GM21737 (cell line): ENCODE data around the gene MPG.
"Not testable (repeated sequence)": the region's sequence is repeated elsewhere in the genome, so short reads cannot be mapped to it uniquely, and the experiment has no call there.

Source experiments
- ATAC-seq: cut with Tn5 transposase; IDR thresholded peaks from one replicate; pipeline ENCODE4 v1.9.1; 2021; ENCODE audit warnings: mild to moderate bottlenecking, moderate library complexity; ENCODE audit not compliant: unreplicated experiment

The MPG gene

DNA sequence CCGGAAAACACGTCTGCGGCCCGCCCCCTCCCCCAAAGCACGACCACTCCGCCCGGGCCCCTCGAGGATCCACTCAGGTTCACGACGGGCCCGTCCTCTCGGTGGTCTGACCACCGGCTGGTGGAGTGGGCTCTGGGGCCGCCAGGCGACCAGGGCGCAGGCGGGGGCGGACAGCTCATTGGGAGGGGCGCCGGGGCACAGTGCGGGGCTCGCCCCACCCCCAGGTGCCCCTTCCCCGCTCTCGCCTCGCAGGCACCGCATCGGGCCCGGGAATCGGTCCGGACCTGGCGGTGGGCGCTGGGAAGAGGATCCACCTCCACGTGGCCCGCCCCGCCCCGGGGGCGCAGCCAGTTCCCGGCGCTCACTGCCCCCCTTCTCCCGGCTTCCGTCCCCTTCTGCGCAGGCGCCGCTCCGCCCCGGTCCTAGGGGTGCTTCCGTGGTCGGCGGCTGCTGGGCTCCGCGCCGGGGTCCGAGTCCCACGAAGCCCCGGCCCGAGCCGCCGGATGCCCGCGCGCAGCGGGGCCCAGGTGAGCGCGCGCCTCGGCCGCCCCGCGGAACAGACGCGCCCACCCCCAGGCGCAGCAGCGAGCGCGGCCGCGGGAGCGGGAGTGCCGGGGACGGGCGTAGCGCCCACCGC lies at the start of gene MPG:
TSS of gene MPG (plus strand) at position 419 of the 637 bp plus-strand sequence. CDS start at position 504, 85 bp downstream.
- ATAC-seq, result peak; percentile 55

- not testable (repeated sequence) for ATAC-seq
These were observed 47.4 kb upstream of the MPG start for GRCh38 chr16:30627-31026.

DNA sequence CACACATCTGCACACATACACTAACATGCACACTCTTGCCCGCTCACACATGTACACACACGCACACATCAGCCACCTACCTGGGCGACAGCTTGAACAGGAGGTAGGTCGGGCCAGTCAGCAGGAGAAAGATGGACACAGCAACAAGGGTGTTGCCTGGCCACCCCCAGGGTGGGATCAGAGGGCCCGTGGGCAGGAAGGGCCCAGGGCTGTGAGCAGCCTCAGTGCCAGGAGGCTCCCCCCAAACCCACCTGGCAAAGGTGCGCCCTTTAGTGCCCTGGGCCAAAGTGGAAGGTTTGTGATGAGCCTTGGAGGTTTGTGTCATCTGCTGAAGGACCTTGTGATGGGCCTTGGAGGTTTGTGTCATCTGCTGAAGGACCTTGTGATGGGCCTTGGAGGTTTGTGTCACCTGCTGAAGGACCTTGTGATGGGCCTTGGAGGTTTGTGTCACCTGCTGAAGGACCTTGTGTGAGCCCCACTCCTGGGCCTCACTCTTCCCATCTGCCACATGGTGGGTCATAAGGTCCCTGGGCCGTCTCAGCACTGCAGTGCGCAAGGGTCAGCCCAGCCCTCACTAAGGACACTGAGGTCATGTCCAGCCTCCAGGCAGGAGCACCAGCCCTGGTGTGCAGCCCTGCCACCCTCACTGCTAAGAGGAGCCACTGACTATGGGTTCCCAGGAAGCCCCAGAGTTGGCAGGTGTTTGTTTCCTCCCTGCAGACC lies 44.7 kb upstream of the MPG start:
- not testable (repeated sequence) for ATAC-seq

- ATAC-seq, result no peak
These were observed 44.0 kb upstream of the MPG start for GRCh38 chr16:33877-34647.

- no peak for ATAC-seq
These were observed 43.4 kb upstream of the MPG start for GRCh38 chr16:34648-34987.

- ATAC-seq, result no peak
These were observed 42.9 kb upstream of the MPG start for GRCh38 chr16:35011-35677.

GRCh38 chr16:35678-36305 lies 42.2 kb upstream of the MPG start:
- no peak for ATAC-seq

GRCh38 chr16:36336-36984 lies 41.6 kb upstream of the MPG start:
- ATAC-seq, result no peak

DNA sequence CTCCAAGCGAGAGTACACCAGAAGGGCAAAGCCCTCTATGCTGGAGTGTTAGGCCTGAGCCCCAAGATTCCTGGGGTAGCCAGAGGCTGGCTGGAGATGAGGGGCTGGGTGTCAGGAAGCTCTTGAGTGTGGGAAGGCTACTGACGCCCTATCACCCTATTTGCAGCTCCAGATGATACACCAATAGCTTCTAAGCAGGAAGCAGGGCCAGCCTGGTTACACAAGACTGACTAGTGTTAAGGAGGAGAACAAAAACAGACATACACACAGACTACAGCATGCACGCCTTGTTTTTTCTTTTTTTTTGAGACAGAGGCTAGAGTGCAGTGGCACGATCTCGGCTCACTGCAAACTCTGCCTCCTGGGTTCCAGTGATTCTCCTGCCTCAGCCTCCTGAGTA lies 40.5 kb upstream of the MPG start:
- ATAC-seq, result no peak

DNA sequence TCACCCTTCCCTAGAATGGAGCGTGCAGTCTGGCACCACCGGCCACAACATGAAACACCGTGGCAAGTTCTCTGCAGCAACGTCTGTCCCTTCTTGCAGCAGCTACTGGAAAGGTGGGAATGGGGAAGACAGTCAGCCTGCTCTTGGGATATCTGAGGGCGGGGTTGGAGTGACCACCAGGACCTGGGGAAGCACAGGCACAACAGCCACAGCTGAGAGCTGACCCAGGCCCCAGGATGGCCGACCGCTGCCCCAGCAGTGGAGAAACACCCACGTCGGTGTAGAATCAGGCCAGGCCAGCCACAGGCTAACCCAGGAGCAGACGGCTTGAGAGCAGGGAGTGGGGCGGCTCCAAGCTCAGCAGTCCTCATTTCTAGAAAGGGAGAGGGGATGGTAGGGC lies 39.8 kb upstream of the MPG start:
- not testable (repeated sequence) for ATAC-seq

- peak; percentile 66 for ATAC-seq
These were observed 38.8 kb upstream of the MPG start for GRCh38 chr16:38941-39892.

GRCh38 chr16:41439-42068 lies 36.5 kb upstream of the MPG start:
- ATAC-seq, result no peak

DNA sequence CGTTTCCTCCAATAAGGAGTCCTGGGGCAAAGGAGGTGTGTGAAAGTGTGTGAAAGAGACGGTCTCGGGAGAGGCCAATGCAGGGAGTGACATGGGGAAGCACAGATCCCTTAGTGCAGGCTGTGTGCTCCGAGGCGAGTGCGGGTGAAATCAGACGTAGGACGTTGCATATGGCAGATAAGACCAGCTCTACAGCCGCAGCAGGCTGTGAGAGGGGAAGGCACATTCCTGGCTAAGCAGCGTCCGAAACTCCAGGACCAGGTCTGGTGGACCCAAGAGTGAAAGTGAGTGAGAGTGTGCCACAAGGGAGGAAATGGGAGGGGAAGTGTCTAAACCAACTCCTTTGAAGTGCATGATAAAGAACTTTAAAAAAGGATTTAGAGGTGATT lies 36.0 kb upstream of the MPG start:
- no peak for ATAC-seq

DNA sequence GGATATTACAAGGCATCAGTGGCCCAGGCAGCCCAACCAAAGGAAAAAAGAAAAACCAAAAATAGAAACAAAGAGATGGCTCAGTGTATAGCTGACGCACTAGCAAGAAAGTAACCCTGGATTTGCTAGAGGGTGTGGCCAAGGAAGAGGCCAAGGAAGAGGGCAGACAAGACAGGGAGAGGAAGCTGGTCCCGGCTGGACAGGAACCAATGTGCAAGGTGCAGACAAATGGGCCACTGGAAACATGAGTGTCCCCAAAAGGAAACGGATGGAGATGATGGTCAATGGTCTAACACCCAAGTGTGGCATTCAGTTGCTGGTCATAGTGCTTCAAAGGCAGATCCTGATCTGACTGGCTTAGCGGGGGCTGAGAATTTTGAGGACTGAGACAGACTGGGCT lies 35.3 kb upstream of the MPG start:
- ATAC-seq, result no peak

DNA sequence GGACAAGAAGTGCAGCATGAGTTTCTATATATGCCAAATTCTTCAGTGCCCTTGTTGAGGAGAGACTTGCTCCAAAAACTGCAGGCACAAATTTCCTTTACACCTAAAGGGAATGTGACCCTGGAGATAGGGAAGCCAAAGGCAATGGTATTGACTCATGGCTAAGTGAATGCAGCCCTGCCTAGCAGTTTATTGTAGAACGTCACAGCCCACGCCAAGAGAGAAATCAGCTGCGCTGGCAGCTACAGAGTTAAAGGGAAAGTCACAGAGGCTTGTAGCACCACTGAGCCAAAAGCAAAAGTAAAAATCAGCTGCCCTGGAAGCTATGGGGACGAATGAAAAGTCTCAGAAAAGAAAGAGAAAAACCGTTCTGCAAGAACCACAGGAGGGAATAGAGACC lies 34.7 kb upstream of the MPG start:
- no peak for ATAC-seq

- ATAC-seq, result no peak
These were observed 33.4 kb upstream of the MPG start for GRCh38 chr16:44655-45054.

DNA sequence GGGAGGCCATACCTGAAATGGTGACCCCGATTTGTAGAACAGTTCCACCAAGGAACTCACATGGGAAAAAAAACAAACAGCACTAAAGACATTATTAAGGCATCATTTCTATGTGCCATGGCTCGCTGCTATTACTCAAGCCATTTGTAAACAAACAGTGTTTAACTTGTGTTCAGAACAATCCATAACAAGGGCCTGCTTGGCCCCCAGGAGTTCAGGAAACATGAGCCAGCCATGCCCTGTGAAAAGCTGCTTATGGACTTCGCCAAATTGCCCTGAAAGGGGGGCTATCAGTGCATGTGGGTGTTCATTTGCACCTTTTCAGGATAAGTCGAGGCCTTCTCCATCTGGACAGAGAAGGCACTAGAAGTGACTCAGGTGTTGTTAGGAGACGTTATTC lies 32.6 kb upstream of the MPG start:
- no peak for ATAC-seq

GRCh38 chr16:46510-46909 lies 31.5 kb upstream of the MPG start:
- ATAC-seq, result not testable (repeated sequence)

DNA sequence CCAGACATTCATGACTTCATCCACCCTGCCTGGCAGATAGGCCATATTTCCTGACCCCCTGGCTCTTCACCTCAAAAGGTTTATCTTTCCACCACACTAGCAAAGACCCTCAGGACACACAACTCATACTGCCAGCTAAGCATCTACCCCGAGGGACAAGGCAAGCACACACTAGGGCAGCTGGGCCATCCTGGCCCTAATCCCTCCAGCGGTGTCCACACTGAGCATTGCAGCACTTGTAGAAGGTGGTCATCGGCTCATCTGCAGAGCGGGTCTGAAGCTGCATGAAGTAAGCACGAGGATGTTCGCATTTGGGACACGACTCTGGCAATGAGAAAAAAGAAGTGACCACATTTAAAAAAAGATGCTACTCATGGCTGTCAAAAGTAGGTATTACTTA lies 30.8 kb upstream of the MPG start:
- no peak for ATAC-seq
